Cardiac muscle cell (in vitro differentiated cells and primary cell): ENCODE results near the gene AJUBA. TPM values are rescaled to one million over a fixed set of nuclear protein-coding genes. Genes with fewer than 3 reads are reported as not detected.

Source experiments
- DNase-seq, 2 donors: peaks; one replicate each; pipeline versions ENCODE4 v3.0.0 to v3.0.0-alpha.2; 2010 to 2017; ENCODE audit warnings: low read depth in 1 of 2, low spot score in 1 of 2
- H3K27ac ChIP-seq: fragments of 200-600 bp; sonication (generic); 2 replicates; pipeline ENCODE4 v1.5.1; 2016
- H3K27me3 ChIP-seq: fragments of 200-600 bp; sonication (generic); 2 replicates; pipeline ENCODE4 v1.6.0; 2016; ENCODE audit warnings: control low read depth
- H3K36me3 ChIP-seq: fragments of 200-600 bp; sonication (generic); 2 replicates; pipeline ENCODE4 v1.5.1; 2016; ENCODE audit warnings: control low read depth
- H3K4me1 ChIP-seq: fragments of 200-600 bp; sonication (generic); 2 replicates; pipeline ENCODE4 v1.8.1; 2017; ENCODE audit warnings: low read depth, mild to moderate bottlenecking, mixed run types
- H3K4me3 ChIP-seq: fragments of 200-600 bp; sonication (generic); 2 replicates; pipeline ENCODE4 v1.5.1; 2016; ENCODE audit warnings: mild to moderate bottlenecking
- H3K9me3 ChIP-seq: fragments of 200-600 bp; sonication (generic); 2 replicates; pipeline ENCODE4 v1.5.1; 2017; ENCODE audit warnings: low read depth, mild to moderate bottlenecking, control low read depth
- CTCF ChIP-seq: IDR thresholded peaks from 2 replicates; pipeline ENCODE4 v1.5.1; 2012; ENCODE audit warnings: low read depth, mild to moderate bottlenecking, low read length
- polyA plus RNA-seq: library from polyadenylated mRNA; unstranded; fragments of >200 nt; fragmentation: Nextera tagmentation; extraction: Ambion mirVana; gene quantifications from 2 replicates; pipeline ENCODE4 v1.2.1, GENCODE V29; 2016
- total RNA-seq: library from RNA; depleted of rRNA; stranded (reverse); fragments of >200 nt; gene quantifications from 2 replicates; pipeline ENCODE4 v1.2.3, GENCODE V29; 2016

Gene AJUBA
- total and polyA plus RNA-seq, 2 experiments from 2014 or later = 18.9 to 39.3 TPM

- Histone ChIP-seq H3K4me3 (no peak overlapping the region), H3K9me3 (no peaks in the 10 kb centered on the region), H3K4me1 (peaks cover 9% of the 10 kb centered on the region), H3K36me3 (no peaks in the 10 kb centered on the region), H3K27ac (no peak overlapping the region), H3K27me3 (no peaks in the 10 kb centered on the region)
- no peak for TF ChIP-seq CTCF
- no peak for DNase-seq
Observed at GRCh38 chr14:22995889-22996625, 13.7 kb upstream of the AJUBA start.

GRCh38 chr14:22994762-22995275 is 12.5 kb upstream of the AJUBA start:
- Histone ChIP-seq H3K9me3 (no peaks in the 10 kb centered on the region), H3K27me3 (no peaks in the 10 kb centered on the region), H3K4me1 (peaks cover 6% of the 10 kb centered on the region), H3K27ac (no peak overlapping the region), H3K4me3 (no peak overlapping the region), H3K36me3 (no peaks in the 10 kb centered on the region)
- DNase-seq = peak; percentile 49 to 76
- TF ChIP-seq CTCF = peak; percentile 66

GRCh38 chr14:22993517-22993916 is 11.2 kb upstream of the AJUBA start:
- Histone ChIP-seq H3K27me3 (no peaks in the 10 kb centered on the region), H3K4me1 (peaks cover 3% of the 10 kb centered on the region), H3K36me3 (no peaks in the 10 kb centered on the region), H3K9me3 (no peaks in the 10 kb centered on the region), H3K4me3 (no peak overlapping the region), H3K27ac (no peak overlapping the region)
- no peak for TF ChIP-seq CTCF
- DNase-seq = no peak

- no peak for DNase-seq
- Histone ChIP-seq H3K27ac (no peak overlapping the region), H3K36me3 (no peaks in the 10 kb centered on the region), H3K9me3 (no peaks in the 10 kb centered on the region), H3K27me3 (no peaks in the 10 kb centered on the region), H3K4me3 (no peak overlapping the region), H3K4me1 (peaks cover 3% of the 10 kb centered on the region)
- TF ChIP-seq CTCF = no peak
Observed at GRCh38 chr14:22991852-22992251, 9.5 kb upstream of the AJUBA start.

- no peak for DNase-seq
- Histone ChIP-seq H3K4me1 (no peaks in the 10 kb centered on the region), H3K27me3 (no peaks in the 10 kb centered on the region), H3K4me3 (no peak overlapping the region), H3K9me3 (no peaks in the 10 kb centered on the region), H3K27ac (no peak overlapping the region), H3K36me3 (no peaks in the 10 kb centered on the region)
- TF ChIP-seq CTCF = no peak
Observed at GRCh38 chr14:22987291-22987690, 4.9 kb upstream of the AJUBA start.
